Measurements from ENCODE around the gene AGTPBP1.

DNA sequence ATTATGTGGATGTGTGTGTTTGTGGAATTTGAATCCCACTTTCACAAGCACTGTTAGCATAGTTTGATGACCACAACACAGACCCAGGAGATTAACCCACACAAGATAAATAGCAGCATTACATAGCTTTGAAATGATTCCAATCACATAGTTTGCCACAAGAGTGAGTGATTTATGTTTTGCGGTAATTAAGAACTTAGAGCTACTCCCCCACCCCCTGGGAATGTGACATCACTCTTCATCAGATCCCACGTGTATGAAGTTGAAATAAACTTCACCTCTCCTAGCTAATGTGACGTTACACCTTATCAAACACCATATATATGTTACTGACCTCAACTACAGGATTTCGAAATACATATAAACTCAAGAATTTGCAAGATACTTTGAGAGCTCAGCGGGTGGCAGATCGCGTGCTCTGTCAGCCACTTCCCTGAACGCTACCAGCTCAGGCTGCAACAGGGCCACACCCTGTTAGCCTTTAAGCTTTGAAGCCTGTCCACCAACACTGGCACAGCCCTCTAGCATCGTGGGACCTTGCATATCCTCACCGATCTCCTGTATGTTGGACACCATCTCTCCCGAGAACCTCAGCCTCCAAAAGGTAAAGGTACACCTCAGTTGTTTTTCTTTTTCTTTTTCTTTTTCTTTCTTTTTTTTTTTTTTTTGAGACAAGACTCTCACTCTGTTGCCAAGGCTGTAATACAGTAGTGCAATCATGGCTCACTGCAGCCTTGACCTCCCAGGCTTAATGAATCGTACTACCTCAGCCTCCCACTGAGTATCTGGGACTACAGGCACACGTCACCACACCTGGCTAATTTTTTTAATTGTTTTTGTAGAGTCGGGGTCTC is 1.7 kb upstream of the AGTPBP1 start:
- TF ChIP-seq, protein P1, sequence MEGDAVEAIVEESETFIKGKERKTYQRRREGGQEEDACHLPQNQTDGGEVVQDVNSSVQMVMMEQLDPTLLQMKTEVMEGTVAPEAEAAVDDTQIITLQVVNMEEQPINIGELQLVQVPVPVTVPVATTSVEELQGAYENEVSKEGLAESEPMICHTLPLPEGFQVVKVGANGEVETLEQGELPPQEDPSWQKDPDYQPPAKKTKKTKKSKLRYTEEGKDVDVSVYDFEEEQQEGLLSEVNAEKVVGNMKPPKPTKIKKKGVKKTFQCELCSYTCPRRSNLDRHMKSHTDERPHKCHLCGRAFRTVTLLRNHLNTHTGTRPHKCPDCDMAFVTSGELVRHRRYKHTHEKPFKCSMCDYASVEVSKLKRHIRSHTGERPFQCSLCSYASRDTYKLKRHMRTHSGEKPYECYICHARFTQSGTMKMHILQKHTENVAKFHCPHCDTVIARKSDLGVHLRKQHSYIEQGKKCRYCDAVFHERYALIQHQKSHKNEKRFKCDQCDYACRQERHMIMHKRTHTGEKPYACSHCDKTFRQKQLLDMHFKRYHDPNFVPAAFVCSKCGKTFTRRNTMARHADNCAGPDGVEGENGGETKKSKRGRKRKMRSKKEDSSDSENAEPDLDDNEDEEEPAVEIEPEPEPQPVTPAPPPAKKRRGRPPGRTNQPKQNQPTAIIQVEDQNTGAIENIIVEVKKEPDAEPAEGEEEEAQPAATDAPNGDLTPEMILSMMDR (IDR thresholded peaks at IDR 0.05), result no peak
- TF ChIP-seq POLR2A (IDR thresholded peaks at IDR 0.05), result no peak
